CD4-positive, alpha-beta T cell treated with Interferon gamma for 1 hour (primary cell): ENCODE measurements around the gene RPS6KL1.

Experiments
- DNase-seq: peaks from one replicate; pipeline ENCODE4 v3.0.0-alpha.2; 2020

The RPS6KL1 gene, protein sequence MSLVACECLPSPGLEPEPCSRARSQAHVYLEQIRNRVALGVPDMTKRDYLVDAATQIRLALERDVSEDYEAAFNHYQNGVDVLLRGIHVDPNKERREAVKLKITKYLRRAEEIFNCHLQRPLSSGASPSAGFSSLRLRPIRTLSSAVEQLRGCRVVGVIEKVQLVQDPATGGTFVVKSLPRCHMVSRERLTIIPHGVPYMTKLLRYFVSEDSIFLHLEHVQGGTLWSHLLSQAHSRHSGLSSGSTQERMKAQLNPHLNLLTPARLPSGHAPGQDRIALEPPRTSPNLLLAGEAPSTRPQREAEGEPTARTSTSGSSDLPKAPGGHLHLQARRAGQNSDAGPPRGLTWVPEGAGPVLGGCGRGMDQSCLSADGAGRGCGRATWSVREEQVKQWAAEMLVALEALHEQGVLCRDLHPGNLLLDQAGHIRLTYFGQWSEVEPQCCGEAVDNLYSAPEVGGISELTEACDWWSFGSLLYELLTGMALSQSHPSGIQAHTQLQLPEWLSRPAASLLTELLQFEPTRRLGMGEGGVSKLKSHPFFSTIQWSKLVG

DNA sequence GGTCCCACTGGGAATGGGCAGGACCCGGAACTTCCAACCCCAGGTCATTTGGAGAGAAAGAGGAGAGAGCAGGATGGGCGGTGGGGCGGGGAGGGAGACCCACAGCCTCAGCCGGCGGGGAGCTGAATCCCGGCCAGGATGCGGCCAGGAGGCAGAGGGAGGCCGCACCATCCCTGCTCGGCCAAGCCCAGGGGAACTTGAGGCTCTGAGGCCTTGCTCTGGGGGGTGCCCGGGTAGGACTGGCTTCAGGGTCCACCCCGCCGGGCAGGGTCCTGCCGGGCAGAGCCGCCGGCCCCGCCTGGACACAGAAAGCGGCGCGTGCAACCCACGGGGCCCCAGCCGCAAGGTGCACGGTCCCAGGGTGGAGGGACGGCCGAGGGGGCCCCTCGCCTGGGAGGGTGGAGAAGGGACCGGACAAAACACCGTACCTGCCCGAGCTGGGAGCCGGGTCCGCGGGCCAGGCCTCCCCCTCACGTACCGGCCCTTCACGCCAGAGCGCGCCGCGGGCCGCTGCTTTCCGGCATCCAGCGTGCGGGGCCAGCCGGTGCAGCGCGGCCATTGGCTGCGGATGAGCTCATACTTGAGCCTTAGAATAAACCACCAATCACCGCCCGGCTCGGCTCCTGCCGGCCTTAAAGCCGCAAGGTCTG lies at the start of gene RPS6KL1:
Gene RPS6KL1 (minus strand): TSS at position 509 of the 650 bp plus-strand sequence. CDS start 1,719 bp downstream, outside the sequence.
- peak; percentile 72 for DNase-seq

DNA sequence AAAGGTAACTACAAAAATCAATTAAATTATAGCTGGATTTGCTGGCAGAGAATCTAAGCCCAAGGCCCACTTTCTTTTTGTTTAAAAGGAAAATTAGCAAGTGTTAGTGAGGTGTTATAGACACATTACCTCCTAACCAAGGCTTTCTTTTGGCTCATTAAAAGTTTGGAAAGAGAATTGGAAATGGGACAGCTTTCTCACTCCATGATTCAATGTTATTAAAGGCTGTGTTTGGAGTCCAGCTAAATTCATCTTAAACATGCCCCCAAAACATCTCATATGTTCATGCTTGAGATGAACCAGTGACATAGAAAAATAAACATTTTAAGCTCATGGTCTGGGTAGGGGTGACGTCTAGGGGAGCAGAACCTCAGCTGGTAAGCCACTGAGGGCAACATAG lies 45.8 kb upstream of the RPS6KL1 start:
- DNase-seq, result no peak

DNA sequence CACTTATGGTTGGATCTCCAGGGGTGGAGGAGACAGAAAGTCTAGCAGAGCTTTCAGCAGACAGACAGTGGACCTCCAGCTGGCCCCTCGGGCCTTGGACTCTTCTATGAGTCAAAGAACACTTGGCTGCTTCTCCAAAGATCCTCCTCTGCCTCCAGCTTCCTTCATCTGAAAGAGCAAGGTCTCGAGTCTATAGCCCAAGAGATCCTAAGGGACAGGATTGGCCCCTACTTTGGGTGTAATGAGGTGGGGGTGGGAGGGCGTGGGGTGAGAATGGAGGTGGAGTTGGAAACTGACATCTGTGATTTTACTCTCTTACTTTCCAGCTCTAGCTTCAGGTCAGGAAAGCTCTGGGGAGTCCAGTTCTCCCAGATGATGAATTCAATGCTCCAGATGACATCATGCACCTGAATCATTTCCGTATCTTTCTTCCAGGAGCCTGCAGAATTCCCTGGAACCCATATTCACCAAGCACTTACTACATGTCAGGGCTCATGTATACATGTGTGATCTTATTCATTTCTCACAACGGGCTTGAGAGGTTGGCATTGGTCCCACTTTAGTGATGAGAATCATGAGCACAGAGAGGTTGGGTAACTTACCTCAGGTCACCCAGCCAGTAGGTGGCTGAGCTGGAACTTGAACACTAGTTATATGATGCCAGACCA lies 42.6 kb upstream of the RPS6KL1 start:
- DNase-seq, result no peak

DNA sequence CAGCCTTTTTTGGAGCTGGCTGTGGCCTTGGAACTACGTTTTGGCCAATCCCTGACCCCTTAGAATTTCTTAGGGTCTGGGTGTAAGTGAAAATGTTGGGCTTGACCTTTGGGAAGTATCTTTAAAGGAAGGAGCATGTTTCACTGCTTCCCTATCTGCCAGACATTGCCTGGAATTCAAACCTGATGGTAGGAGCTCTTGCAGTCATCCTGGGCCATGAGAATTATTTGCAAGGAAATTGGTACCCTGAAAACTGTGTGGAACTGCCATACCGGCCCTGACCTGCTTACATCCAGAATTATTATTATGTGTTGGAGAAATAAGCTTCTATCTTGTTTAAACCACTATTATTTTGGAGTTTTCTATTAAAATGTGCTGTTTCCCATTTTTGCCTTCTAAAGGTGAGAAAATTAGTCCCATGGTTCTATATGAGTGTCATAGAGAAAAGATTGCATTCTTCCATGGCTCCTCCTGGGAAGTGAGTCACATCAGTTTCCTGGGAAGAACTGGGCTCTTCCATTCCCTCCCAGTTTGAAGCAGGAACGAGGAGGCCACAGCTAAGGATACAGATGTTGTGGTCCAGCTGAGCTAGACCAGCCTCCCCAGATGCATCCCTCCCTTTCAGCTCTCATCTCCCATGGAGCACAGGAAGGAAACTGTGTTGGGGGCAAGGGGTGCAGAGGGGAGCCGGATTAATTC lies 41.9 kb upstream of the RPS6KL1 start:
- no peak for DNase-seq

DNA sequence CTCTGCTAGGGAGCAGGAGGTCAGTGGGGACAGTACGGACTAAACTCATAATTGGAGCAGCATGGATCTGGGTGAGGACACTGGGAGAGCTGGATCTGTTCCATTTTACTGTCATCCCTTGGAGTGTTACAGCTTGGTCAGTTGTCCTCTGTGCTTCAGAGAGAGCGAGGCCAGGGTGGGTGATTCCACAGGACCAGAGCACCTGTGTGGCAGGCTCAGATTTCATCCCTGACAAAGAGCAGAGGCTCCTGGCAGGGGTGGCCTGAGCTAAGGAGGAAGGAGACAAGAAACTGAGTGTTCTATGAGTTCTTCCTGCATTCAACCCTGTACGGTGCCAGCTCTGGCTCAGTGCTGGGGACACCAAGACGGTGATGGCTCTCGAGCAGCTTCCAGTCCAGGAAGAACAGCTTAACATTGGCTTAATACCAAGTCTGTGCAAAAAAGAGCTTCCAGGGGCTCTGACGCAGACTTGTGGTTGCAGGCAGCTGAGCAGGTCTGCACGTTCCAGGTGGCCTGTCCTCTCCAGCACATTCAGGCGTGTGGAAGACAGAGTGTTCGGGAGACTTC lies 40.7 kb upstream of the RPS6KL1 start:
- DNase-seq, result no peak

DNA sequence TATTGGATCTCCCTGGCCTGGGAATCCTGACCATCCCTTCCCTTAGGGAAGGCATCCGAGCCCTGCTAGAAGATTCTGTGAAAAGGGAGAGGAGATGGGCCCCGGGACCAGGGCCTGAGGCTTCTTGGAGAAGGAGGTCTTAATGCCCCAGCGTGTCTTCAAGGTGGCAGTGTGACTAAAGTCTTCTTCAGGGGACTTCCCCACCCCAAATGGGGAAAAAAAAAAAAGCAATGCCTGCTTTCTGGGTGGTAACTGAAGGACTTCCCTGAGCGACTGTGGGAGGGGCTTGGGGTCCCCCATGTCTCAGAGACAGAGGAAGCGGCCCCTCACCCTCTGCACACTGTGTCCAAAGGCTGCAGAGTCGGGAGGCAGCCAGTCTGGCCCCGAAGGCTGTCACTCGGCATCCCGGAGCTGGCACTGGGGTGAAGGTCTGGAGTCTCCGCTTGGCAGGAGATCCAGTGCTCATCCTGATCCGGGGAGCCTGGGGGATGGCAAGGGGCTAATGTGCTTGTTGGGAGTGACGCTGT lies 40.2 kb upstream of the RPS6KL1 start:
- no peak for DNase-seq

DNA sequence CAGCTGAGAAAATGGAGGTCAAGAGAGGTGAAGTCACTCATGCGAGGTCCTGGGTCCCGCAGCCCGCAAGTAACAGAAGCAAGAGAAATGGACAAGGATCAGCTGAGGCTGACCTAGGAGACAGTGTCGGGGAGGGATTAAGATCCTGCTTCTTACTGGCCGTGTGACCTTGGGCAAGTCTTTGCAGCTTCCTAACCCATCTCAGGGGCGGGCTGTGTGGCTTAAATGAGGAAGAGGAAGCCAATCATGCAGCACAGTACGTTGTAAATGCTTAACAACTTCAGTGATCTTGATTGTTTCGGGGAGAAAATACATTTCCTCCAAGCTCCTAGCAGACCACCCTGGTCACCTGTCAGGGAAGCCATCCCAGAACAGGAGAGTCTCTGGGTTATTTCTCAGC lies 39.4 kb upstream of the RPS6KL1 start:
- DNase-seq, result peak; percentile 30

DNA sequence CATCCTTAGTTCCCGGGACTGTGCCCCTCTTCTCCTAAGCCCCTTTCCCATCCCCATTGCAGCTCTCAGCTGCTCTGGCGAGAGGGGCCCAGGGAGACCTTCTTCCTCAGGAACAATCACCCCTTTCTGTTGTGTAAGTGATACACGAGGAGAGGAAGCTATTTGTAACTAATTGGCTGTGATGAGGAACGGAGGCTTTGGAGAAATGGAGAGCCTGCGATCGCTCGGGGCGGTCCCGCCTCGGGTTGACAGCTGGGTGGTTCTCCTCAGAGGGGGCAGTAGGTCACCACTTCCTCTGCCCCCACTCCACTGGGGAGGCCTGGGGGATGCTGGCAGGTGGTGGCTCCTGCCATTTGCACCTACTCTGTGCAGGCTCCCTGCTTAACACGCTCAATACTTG lies 39.0 kb upstream of the RPS6KL1 start:
- no peak for DNase-seq

DNA sequence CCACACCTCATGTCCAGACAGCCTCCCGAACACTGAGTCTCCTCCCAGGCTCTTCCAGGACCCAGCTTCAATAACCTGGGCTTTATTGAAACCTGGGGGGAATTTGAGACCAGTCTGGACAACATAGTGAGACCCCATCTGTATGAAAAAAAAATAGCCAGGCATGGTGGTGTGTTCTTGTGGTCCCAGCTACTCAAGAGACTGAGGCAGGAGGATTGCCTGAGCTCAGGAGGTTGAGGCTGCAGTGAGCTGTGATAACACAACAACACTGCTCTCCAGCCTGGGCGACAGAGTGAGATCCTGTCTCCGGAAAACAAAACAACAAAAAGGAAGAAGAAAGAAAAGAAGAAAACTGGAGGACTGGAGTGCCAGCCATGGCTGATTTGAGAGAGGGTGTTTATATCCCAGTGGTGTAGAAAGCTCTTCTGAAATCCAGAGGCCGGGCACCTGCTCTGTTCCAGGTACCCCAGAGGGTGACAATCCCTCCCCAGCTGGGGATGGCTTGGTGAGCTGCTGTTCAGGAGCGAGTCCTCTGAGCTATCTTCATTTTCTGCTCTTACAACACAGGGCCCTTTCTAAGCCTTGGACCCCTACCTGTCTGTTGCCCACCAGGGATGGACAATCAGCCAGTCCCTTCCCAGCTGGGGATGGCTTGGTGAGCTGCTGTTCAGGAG lies 38.3 kb upstream of the RPS6KL1 start:
- no peak for DNase-seq

DNA sequence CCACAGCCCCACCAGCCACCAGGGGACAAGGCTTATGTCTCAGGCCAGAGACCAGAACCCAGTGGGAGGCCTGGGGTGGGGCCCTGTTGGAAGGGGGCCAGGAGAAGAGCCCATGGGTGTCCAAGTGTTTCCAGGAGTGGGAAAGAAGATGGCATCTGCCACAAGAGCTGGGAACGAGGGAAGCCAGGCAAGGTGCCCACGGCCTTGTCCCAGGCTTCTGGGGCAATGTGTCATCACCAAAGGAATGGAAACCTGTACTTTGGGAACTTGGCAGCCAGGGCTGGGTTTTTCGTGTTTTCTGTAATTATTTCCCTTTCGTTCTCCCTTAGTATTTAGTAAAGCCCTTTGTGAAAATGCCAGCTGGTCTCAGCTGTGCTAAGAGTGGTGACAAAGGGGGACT lies 37.7 kb upstream of the RPS6KL1 start:
- DNase-seq, result no peak

DNA sequence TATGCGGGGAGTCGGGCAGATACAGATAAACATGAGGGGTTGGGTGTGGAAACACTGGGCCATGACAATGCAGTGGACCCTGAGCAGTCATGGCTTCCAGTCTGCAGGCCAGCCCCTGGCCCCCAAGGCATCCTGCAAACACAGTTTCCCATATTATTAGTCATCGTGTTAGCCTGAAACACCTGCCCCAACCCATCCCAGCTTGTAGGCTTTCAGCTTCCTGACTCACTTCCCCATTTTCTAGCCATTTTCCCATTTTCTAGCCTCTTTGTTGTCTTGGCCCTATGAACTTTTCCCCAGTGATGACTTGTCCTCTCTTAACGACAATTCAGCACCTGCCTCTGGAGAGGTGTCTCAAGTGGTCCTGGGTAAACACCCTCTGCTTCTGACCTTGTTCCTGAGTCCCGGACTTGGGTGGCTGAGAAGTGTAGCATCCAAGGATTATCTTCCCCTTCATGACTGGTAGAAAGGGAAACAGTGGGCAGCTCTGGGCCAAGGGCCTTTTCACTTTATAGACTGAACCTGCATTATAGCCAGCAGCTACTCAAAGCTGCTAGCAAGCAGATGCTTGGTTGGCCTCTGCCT lies 36.6 kb upstream of the RPS6KL1 start:
- no peak for DNase-seq

DNA sequence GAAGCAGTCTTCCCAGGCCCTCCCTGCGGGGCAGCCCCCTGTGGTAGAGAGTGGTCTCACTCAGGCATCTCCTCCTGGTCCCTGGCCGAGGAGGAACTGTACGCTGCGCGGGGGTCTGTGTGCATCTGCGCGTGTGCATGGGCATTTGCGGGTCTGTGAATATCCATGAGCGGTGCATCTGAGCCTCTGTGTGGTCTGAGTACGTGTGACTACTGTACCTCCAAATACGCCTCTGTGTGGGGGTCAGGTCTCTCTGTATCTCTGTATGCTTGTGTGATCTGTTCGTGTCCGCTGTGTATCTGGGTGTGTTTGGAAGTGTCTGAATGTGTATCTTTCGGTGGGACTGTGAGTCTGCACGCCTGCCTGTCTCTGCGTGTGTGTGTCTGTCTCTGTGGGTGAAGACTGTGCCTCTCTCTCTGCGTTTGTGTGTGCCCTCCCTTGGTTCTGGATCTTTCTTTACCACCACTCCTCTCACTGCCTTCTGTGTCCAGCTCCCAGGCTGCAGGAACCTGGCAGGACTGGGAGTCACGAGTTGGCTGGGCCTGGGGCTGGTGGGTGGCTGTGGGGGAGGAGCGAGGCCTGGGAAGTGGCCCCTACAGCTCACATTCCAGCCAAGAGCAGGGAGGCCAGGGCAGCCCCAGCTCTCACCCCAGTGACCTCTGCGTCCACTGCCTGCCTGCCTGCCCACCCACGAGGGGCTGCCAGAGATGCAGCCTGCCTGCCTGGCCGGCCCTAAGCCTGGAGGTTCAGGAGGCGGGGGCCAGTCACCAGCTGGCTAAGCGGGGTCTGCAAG lies 33.4 kb upstream of the RPS6KL1 start:
- DNase-seq, result no peak

DNA sequence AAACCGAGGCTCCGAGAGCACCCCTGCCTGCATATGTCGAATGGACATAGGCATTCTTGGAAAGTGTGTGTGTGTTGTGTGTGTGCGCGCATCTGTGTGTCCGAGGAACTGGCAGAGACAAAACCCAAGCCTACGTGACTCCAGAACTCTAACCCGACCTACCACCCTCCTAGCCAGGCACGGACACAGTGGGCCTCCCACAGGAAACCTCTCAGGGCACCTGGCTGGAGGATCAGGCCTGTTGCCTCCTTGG lies 32.9 kb upstream of the RPS6KL1 start:
- no peak for DNase-seq

DNA sequence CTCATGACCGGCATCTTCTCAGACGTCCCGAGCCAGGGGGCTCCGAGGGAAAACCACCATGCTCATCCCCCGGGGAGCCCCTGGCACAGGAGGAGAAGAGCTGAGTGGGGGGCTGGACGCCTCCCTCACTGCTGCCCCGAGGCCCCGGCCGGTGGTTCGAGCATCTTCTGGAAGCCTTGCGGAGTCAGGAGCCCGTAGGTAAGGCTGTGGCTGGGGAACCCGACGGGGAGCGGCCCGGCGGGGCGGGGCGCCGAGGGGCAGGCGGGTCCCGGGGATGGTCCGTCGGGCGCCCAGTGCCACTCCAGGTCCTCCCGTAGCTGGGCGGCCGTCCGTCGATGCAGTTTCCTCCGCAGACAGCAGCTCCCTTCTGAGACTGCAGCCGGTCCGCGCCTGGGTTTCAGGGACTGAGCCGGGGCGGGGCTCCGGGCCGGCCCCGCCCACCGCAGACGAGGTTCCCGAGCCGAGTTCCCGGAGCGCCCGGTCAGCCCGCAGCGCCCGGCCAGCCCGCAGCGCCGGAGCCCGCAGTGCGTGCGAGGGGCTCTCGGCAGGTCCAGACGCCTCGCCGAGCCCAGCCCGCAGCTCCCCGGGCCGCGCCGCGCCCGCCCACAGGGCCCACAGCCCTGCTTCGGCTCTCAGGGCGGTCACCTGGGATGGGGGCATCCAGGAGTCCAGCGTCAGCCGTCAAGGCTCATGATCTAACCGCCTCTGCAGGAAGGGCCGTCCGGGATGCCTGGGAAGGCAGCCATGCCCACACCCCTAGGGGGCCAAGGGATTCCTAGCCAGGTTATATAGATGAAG lies 32.4 kb upstream of the RPS6KL1 start, which contains the start of gene PGF:
Gene PGF (minus strand): TSS at position 369 of the 798 bp plus-strand sequence. CDS start 355 bp downstream, at position 14.
- DNase-seq, result peak; percentile 31

DNA sequence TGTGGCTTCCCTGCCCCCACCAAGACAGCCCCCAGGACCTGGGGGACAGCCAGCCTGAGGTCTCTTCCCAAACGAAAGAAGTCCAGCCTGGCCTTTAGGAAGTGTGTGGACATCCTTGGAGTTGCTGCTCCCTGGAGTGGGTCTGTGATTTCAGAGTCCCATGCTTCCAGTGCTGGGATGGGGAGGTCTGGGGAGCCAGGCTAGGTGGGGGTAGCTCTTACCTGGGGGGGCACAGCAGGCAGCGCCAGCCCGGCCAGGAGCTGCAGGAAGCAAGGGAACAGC lies 31.8 kb upstream of the RPS6KL1 start:
- no peak for DNase-seq

DNA sequence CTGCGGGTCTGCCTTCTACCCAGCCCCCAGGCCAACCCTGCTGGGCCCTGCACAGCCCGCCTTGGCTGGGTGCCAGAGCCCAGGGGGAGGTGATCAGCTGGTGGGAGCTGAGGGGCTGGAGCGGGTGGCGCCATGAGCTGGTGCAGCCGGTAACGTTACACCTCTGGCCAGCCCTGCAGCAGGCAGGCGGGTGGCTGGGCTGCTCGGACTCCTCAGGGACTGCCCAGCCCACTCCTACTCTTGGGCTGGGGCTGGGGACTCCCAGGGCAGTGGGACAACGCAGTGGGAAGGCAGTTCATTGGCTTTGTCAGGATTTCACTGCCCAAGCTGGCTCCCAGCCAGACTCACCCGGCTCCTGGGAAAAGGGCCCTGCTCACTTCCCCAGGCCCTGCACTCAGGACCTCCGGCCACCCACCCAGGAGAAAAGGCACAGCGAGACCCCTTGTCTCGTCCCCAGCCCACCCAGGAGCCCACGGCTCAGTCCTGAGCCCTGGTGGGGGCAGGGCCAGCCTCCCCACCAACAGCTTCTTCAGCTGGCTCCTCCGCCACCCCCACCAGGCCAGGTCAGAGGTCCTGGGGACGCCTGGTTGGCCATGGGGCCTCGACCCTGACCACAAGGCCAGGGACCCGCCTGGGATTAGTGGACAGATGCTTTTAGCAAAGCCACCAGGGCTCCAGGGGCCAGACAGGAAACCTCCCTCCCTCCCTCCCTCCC lies 31.3 kb upstream of the RPS6KL1 start:
- DNase-seq, result no peak

DNA sequence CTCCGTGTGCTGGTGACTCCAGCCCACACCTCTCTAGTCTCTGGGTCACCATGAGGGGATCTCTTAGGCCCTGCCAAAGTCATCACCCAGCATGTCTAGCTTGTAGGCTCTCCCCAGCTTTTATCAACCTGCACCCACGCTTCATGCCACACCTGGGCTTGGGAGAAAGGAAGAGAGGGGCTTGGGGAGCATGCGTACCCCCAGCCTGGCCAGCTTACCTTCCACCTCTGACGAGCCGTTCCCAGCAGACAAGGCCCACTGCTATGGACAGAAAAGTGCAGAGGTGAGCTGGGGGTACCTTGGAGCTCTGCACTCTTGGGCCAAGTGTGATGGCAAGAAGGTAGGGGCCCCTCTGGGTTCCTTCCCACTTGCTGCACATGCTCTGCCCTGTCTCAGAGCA lies 30.6 kb upstream of the RPS6KL1 start:
- no peak for DNase-seq

DNA sequence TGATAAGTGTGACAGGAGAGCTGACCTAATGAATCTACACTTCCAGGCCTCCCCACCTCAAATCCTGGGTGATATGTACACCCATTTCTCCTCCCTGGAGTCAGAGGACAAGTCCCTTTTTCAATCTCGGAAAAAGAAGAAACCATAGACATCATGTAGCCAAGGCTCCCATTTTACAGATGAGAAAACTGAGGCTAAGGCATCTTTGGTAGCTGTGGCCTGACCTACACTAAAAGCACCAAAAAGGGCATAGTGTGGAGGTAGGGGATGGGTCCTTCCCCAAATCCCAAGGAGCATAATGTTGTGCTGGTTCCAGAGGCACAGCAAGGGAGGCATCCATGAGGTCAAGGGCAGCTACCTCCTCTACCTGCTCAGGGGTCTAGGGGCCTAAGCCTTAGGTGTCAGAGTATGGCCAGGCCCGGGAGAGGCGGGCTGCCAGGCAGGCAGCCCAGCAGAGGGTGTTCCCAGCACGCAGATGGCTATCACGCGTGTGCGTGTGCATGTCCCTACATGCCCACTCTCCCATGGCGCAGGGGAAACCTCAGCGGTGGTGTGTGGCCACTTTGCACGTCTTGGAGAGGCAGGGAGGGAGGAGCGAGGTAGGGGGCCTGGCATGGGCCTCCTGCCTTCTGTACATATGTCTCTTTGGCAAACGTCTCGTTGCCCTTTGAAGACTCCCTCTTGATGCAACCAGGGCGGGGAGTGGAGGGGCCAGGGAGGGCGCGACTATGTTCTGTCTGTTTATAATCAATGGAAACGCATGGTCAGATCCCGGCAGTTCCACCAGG lies 29.8 kb upstream of the RPS6KL1 start:
- no peak for DNase-seq
